Stimulated activated CD4-positive, alpha-beta T cell treated with anti-CD3 and anti-CD28 coated beads, Interleukin-12 subunit alpha, Interleukin-12 subunit beta, amount 100 ng/mL, for 24 hours (primary cell): ENCODE data around the gene PRXL2B.
A peak's percentile ranks its signal among the peaks of the same experiment; 100 is the strongest.
"Not testable (repeated sequence)": the region's sequence is repeated elsewhere in the genome, so short reads cannot be mapped to it uniquely, and the experiment has no call there.

Experiments
- DNase-seq, 2 experiments: peaks; one replicate each; pipeline ENCODE4 v3.0.0-alpha.2; 2020; ENCODE audit warnings: low read depth in 2 of 2

The PRXL2B gene

GRCh38 chr1:2586154-2587070 is at the start of gene PRXL2B:
Gene PRXL2B, plus strand, starts transcription at chr1:2586777. Its CDS starts 109 bp downstream, at chr1:2586886.
- peak; percentile 94 to 97 for DNase-seq

GRCh38 chr1:2537784-2538115 is 48.8 kb upstream of the PRXL2B start:
- no peak for DNase-seq

- no peak for DNase-seq
Measured at GRCh38 chr1:2538376-2538775, 48.2 kb upstream of the PRXL2B start.

- no peak for DNase-seq
Measured at GRCh38 chr1:2538872-2539271, 47.7 kb upstream of the PRXL2B start.

- no peak for DNase-seq
Measured at GRCh38 chr1:2539312-2539907, 47.2 kb upstream of the PRXL2B start.

- DNase-seq, result no peak
Measured at GRCh38 chr1:2540816-2541492, 45.6 kb upstream of the PRXL2B start.

GRCh38 chr1:2541619-2542245 is 44.8 kb upstream of the PRXL2B start:
- no peak for DNase-seq

- no peak for DNase-seq
Measured at GRCh38 chr1:2542246-2542915, 44.2 kb upstream of the PRXL2B start.

GRCh38 chr1:2543543-2544092 is 43.0 kb upstream of the PRXL2B start:
- no peak for DNase-seq

GRCh38 chr1:2544093-2544874 is 42.3 kb upstream of the PRXL2B start:
- DNase-seq, result no peak

- no peak for DNase-seq
Measured at GRCh38 chr1:2544875-2545640, 41.5 kb upstream of the PRXL2B start.

- DNase-seq, result peak; percentile 63 to 81
Measured at GRCh38 chr1:2545754-2546514, 40.6 kb upstream of the PRXL2B start.

- peak; percentile 63 to 84 for DNase-seq
Measured at GRCh38 chr1:2546515-2547209, 39.9 kb upstream of the PRXL2B start.

- peak in 1 of 2 experiments; percentile 51 for DNase-seq
Measured at GRCh38 chr1:2547210-2548067, 39.1 kb upstream of the PRXL2B start.

GRCh38 chr1:2548068-2548589 is 38.4 kb upstream of the PRXL2B start:
- DNase-seq, result peak; percentile 59 to 78

GRCh38 chr1:2549367-2550029 is 37.1 kb upstream of the PRXL2B start:
- DNase-seq, result not testable (repeated sequence)
